LNCAP (cell line): ENCODE measurements around the gene OR51B4.

Source experiments
- TF ChIP-seq, protein P1 (sequence below): fragments of 450-650 bp; IDR thresholded peaks from 2 replicates; pipeline ENCODE4 v1.5.1; 2017; ENCODE audit warnings: mild to moderate bottlenecking

OR51B4 gene

GRCh38 chr11:5275369-5276110 lies 26.2 kb downstream of the OR51B4 start:
- TF ChIP-seq, protein P1, sequence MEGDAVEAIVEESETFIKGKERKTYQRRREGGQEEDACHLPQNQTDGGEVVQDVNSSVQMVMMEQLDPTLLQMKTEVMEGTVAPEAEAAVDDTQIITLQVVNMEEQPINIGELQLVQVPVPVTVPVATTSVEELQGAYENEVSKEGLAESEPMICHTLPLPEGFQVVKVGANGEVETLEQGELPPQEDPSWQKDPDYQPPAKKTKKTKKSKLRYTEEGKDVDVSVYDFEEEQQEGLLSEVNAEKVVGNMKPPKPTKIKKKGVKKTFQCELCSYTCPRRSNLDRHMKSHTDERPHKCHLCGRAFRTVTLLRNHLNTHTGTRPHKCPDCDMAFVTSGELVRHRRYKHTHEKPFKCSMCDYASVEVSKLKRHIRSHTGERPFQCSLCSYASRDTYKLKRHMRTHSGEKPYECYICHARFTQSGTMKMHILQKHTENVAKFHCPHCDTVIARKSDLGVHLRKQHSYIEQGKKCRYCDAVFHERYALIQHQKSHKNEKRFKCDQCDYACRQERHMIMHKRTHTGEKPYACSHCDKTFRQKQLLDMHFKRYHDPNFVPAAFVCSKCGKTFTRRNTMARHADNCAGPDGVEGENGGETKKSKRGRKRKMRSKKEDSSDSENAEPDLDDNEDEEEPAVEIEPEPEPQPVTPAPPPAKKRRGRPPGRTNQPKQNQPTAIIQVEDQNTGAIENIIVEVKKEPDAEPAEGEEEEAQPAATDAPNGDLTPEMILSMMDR, result no peak

- TF ChIP-seq, protein P1, result no peak
Measured at GRCh38 chr11:5274395-5274794, 27.4 kb downstream of the OR51B4 start.

GRCh38 chr11:5272395-5273017 lies 29.2 kb downstream of the OR51B4 start:
- TF ChIP-seq, protein P1, result no peak

- TF ChIP-seq, protein P1, result no peak
Measured at GRCh38 chr11:5269715-5270147, 32.0 kb downstream of the OR51B4 start, which contains the start of gene HBE1. Gene HBE1 (minus strand): TSS chr11:5269945. CDS start chr11:5269890, 55 bp downstream.

DNA sequence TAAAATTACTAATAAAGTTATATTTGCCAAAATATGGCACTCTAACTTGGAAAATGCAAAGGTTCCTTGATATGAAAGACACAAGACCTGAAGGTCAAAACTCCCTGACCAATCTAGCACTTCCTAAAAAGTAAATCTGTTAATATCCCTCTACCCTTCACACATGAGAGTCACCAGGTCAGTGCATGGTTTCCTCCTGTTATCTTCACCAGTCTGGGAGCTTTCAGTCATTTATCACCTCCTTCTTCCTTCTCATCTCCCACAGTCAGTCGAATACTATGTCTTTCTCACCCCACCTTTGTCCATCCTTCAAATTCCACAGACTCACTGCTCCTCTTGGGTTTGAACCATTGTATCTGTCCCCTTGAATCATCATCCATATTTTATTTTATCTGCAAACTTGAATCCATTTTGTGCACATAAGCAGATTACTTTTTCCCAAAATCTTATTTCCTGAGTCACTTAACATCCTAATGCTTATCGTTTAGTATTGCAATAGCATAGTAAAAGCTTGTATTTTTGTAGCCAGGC lies 34.6 kb downstream of the OR51B4 start:
- TF ChIP-seq, protein P1, result no peak

- TF ChIP-seq, protein P1, result no peak
Measured at GRCh38 chr11:5266609-5267008, 35.1 kb downstream of the OR51B4 start.

DNA sequence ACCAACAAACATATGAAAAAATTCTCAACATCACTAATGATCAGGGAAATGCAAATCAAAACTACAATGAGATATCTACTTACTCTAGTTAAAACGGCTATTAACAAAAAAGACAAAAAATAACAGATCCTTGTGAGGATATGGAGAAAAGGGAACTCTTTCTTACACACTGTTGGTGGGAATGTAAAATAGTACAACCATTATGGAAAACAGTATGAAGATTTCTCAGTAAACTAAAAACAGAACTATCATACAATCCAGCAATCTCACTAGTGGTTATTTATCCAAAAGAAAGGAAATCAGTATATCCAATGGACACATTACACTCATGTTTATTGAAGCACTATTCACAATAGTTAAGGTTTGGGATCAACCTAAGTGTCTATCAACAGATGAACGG lies 35.9 kb downstream of the OR51B4 start:
- TF ChIP-seq, protein P1, result no peak
